Right kidney (tissue), 9 donors: Measurements from ENCODE around the gene SETSIP.
"Not testable (repeated sequence)": the region's sequence is repeated elsewhere in the genome, so short reads cannot be mapped to it uniquely, and the experiment has no call there.

Source experiments
- DNase-seq: peaks from one replicate; pipeline ENCODE4 v3.0.0-alpha.2; 2016
- long read RNA-seq, 8 donors: transcript quantifications; one replicate each; lab custom pipeline, GENCODE V29; 2026

The SETSIP gene, protein sequence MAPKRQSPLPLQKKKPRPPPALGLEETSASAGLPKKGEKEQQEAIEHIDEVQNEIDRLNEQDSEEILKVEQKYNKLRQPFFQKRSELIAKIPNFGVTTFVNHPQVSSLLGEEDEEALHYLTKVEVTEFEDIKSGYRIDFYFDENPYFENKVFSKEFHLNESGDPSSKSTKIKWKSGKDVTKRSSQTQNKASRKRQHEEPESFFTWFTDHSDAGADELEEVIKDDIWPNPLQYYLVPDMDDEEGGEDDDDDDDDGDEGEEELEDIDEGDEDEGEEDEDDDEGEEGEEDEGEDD
- long read RNA-seq, donor 1, partial matches to known transcripts, result 0 of 2 reads
- long read RNA-seq, donor 1, other reads (novel, unspliced or antisense), result 0 of 2 reads
- long read RNA-seq, donor 2, result 0 reads
- long read RNA-seq, donor 3, result 0 reads
- long read RNA-seq, donor 4, result 0 reads
- long read RNA-seq, donor 5, result 0 reads
- long read RNA-seq, donor 6, result 0 reads
- long read RNA-seq, donor 7, result 0 reads
- long read RNA-seq, donor 8, result 0 reads

DNA sequence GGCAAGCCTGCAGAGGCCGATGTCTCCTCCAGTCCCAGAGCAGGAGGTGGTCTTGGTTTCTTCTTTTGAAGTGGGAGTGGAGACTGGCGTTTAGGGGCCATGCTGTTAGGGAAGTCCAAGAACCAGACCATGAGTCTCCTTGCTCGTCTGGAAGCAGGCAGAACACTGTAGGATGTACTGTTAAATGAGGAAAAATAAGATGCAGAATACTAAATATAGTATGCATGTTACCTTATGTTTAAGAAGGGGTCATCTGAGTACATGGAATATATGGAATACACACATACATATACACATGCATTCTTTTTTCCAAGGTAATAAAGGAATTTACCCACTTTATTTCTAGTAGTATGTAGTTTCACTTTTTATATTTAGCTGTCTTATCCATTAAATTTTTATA lies at the start of gene SETSIP:
Gene SETSIP (minus strand): TSS at position 101 of the 400 bp plus-strand sequence. CDS start 0 bp downstream, at position 101.
- no peak for DNase-seq

DNA sequence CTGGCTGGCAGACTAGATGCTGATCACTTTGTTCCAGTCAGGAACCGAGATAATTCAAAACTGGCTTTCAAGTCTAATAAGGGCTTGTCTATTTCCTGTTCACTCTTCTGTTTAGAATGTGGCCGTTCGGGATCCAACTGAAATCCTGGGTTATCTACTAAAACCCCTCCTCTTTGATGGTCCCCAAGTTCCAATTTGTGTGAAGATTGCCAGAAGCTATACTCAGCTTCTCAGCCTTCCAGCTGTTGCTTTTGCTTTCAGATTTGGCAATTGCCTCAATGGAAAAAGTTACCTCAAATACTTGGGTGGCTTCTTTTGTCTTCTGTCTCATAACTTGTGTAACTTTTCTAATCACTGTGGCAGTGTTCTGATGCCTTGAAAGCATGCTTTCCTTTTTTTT lies 48.7 kb upstream of the SETSIP start:
- no peak for DNase-seq

DNA sequence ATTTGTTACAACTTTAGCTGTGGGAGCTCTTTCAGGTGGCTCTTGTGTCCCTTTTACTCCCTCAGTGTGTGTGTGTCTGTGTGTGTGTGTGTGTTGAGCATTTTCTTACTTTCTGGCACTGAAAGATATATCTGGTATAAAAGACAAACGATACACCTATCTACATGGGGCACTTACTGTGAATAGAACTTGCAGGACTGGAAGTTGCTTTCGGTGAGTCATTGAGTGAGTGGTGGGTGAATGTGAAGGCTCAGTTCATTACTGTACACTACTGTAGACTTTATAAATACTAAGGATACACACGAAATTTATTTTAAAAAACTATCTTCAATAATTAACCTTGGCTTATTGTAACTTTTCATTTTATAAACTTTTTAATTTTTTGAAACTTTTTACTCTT lies 43.6 kb upstream of the SETSIP start:
- DNase-seq, result no peak

DNA sequence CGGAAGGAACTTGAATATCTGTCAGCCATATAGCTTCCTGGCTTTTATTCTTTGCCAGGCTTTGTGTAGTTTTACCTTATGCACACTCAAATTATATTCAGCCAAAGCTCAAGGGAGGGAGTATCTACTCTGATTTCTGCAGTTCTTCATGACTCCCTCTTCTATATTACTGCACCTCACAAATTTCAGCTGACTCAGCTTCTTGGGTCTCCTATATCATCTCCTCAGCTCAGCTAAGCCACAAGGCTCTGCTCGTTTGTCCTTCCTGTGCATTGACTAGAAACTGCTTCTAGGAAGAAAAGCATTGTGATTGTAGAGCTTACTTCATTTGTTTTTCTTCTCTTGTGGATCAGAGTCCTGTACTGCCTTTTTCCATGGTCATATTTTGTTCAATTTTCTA lies 42.3 kb upstream of the SETSIP start:
- no peak for DNase-seq

DNA sequence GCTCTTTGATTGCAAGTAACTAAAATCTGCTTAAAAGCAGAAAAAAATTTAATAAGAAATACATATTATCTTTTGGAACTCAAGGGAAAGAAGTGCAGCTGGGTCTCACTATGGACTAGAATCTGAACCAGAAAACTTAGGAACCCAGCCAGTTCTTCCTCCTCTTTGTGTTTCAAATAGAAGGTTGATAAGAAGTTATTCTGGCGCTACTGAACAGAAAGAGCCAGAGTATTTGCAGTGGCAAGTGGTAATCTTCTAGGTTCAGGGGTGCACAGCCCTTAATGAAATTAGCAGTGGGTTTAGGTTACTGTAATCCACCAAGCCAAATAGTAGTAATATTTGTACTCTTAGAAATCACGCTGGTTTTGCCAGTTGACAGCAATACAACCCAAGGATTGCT lies 33.4 kb upstream of the SETSIP start:
- no peak for DNase-seq

DNA sequence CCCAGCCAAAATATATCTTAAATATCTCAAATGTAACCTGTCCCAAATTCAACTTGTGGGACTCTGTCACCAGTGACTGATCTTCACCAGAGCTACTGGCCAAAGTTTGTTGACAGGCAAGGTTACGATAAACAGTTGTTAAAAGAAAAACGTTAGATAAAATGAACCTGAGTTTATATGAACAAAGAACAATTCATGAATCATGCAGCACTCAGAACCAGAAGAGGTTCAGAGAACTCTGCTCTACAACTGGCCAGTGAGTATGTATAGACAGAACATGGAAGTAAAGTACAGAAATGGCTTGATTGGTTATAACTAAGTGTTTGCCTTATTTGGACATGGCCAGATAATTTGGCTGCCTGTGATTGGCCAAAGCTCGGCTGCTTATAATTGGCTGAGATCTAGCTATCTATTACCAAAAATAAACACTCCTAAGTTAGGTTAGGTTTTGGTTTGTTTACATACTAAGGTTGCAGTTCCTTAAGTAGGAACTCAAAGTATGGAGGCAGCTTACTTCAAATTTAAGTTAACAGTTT lies 30.4 kb upstream of the SETSIP start:
- DNase-seq, result no peak

DNA sequence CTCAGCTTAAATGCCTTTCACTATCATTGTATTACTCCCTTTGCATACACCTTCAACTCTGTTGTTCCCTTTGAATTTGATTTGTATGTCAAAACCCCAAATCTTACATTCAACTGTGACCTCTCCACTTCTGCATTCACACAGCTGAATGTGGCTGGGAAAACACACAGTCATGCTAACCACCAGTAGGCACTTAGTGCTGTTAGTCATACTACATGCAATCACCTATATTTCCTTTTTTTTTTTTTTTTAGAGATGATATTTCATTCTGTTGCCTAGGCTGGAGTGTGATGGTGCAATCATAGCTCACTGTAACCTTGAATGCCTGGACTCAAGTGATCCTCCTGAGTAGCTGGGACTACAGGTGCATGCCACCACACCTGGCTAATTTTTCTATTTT lies 21.1 kb upstream of the SETSIP start:
- DNase-seq, result no peak

DNA sequence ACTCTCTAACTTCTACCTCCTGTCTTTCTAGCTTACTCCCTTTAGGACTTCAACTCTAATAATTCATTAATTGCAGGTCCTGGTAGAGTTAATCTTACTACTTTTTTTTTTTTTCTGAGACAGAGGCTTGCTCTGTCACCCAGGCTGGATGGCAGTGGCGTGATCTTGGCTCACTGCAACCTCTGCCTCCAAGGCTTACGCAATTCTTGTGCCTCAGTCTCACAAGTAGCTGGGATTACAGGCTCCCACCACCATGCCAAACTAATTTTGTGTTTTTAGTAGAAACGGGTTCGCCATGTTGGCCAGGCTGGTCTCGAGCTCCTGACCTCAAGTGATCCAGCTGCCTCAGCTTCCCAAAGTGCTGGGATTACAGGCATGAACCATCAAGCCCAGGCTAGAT lies 20.7 kb upstream of the SETSIP start:
- no peak for DNase-seq

DNA sequence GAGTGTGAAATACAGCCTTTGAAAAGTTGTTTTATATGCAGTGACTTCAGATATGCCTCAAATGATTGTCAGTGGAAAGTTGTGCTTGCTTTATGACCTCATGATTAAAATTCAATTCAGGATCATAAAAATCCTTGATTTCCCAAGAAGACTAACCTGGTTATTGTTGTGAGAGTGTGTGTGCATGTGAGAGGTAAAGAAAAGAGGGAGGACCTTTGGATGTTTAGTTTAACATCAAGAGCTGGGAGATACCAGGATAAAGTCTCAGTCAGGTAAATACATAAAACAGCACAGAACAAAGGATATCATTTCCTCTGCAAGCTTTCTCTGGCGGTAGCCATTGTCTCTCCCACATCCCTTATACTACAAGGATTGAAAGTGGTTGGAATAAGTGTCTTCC lies 19.4 kb upstream of the SETSIP start:
- DNase-seq, result no peak

DNA sequence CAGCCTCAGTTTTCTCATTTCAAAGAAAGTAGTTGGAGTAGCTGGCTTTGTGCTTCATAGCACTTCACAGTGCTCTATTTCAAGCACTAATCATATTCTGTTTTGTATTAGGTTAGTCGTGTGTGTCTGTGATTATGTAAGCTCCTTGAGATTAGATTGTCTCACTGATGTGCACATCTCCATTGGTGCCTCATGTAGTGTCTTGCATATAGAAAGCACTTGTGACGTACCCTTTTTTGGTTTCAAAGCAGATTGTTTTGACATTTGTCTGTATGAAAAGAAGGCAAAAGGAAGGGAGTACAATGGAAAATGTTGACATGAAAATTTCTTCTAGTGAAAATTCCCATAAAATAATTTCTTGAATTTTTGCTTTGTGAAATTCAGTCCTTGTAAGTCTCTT lies 18.9 kb upstream of the SETSIP start:
- DNase-seq, result no peak

DNA sequence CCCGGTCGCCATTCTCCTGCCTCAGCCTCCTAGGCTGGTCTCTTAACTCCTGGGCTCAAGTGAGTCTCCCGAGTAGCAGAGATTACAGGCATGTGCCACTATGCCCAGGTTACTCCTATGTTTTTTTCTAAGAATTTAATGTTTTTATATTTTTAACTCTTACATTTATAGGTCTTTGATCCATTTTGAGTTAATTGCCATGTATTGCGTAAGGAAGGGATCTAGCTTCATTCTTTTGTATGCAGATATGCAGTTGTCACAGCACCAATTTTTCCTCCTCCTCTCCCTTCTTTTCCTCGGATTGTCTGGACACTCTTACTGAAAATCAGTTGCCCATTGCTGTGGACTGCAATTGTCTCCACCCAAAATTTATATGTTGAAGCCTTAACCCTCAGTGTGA lies 16.4 kb upstream of the SETSIP start:
- DNase-seq, result no peak

DNA sequence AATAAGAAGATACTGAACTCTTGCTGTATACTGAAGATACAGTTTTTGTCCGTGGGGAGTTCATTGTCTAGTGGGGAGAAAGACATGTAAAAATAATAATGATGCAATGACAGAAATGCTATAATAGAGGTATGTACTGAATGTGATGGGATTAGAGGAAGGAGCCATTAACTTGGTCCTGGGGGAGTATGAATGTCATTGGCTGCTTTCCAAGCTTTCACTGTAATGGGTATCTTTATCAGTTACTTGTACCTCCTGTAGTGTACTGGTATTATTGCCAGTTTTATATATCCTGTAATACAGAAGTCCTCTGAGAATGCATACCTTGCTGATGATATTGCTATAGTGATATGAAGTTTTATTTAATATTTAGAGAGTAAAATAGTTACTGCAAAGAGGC lies 12.3 kb upstream of the SETSIP start:
- no peak for DNase-seq

DNA sequence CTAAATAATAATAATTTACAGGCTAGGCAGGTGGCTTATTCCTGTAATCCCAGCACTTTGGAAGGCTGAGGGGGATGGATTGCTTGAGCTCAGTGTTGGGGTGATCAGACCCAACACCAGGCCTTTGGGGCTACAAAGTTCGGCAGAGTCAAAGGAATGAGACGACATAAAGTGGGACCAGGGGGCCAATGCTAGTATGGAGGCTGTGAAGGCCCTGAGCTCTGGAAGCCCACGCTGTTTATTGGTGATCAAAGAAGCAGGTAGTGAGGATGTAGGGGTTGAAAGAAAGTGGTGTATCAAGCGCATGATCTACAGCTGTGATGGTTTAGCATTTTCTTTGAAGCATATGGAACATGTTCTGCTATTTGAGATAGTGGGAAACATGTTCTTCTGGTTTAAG lies 10.5 kb upstream of the SETSIP start:
- no peak for DNase-seq

DNA sequence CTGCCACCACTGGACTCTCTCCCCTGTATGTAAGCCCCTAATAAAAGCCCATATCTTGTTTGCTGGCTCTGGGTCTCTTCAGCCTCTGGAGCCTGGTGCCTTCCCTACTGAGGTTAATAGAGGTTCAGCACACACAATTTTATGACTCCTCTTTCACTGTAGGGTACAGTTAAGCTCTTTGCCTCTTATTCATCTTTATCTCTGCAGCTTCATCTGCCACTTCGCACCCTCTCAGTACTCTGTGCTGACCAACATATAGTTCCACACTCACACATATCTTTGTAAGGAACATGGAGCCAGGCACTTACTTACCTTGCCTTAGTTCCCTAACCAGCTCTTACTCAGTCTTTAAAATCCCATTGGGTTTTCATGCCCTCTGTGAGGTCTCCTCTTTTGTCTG lies 9.4 kb upstream of the SETSIP start:
- DNase-seq, result no peak

DNA sequence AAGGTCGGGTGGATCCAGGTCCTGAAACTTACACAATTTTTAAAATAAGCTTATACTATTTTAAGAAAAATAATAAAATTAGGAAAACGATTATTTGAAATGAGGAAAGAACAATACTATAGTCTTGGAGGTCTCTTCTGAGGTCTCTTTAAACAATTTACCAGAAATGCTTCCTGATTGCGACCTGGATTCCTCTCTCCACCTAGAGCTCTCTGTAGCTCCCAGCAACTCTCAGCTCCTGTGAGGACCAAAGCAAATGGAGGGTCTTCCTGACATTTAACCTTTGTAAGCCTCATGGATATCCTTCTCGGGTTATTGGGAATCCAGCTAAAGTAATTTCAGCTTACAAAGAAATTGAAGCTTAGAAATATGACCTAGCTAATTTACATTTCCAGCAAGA lies 5.8 kb upstream of the SETSIP start:
- no peak for DNase-seq

DNA sequence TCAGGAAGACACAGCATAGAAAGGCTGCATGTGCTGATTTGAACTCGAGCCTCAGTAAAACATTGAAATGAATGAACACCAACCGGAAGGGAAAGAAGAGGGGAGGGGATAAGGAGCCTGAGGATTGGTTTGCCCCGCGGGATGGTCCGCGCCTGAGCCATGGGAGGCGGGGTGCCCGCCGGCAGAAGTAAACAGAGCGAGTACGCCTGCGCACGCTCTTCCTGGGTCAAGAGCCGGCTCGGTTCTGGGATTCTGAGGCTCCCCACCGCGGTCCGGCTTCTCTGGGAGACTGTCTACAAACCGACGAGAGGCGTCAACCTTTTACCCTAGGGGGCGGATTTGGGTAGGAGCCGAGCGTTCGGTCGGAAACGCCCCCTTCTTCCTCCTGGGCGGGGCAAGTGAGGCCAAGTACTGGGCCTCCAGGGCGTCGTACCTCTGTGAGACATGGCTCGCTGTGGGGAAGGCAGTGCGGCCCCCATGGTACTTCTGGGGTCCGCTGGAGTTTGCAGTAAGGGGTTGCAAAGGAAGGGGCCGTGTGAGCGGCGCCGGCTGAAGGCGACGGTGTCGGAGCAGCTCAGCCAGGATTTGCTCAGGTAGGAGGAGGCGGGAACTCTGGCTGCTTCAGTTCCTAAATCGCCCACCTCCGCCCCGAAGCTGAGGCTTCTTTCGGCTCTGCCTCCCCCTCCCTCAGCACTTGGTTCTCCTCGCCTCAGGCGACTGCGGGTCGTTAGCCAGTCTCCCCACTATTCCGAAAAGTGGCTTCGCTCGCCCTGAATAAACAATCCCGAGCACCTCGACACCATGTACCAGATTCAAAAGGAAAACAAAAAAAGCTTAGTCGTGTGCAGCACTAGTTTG lies 5.1 kb upstream of the SETSIP start, which contains the start of gene BTBD8:
Gene BTBD8 (plus strand): TSS at position 218 of the 858 bp plus-strand sequence. CDS start 227 bp downstream, at position 445.
- peak; percentile 94 for DNase-seq

DNA sequence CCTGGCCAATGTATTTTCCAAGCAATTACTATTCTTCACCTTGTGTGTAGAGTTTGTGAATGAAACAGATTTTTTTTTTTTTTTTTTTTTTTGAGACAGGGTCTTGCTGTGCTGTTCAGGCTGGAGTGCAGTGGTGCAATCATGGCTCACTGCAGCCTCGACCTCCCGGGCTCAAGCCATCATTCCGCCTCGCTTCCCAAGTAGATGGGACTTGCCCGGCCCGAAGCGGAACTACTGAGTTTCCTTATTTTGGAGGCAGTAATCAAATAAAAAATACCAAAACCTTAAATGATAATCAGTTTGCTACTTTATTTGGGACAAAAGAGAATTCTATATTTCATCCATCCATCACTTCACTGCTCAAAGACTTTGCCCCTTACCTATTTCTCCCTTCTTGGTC lies 4.2 kb upstream of the SETSIP start:
- DNase-seq, result no peak

DNA sequence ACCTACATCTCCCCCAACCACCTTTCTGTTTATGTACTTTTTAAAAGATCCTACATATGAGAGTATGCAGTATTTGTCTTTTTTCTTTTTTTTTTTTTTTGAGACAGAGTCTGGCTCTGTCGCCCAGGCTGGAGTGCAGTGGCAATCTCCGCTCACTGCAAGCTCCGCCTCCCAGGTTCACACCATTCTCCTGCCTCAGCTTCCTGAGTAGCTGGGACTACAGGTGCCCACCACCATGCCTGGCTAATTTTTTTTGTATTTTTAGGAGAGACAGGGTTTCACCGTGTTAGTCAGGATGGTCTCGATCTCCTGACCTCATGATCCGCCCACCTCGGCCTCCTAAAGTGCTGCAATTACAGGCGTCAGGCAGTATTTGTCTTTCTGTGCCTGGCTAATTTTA lies 2.9 kb upstream of the SETSIP start:
- not testable (repeated sequence) for DNase-seq

DNA sequence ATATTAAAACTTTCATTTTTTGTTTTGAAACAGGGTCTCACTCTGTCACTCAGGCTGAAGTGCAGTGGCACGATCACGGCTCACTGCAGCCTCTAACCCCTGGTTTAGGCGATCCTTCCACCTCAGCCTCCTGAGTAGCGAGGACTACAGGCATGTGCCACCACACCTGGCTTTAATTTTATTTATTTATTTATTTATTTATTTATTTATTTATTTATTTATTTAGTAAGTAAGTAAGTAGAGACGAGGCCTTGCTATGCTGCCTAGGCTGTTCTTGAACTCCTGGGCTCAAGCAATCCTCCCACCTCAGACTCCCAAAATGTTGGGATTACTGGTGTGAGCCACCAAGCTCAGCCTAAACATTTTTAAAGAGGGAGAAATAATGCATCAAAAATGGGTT lies 1.2 kb upstream of the SETSIP start:
- no peak for DNase-seq

DNA sequence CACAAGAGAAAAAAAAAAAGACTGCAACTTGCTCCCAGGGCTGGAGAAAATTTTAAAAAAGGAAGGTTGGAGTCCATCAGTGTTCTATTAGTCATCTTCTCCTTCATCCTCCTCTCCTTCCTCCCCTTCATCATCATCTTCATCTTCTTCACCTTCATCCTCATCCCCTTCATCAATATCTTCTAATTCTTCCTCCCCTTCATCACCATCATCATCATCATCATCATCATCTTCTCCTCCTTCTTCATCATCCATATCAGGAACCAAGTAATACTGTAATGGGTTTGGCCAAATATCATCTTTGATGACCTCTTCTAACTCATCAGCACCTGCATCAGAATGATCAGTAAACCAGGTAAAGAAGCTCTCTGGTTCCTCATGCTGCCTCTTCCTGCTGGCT lies 765 bp downstream of the SETSIP start:
- not testable (repeated sequence) for DNase-seq

DNA sequence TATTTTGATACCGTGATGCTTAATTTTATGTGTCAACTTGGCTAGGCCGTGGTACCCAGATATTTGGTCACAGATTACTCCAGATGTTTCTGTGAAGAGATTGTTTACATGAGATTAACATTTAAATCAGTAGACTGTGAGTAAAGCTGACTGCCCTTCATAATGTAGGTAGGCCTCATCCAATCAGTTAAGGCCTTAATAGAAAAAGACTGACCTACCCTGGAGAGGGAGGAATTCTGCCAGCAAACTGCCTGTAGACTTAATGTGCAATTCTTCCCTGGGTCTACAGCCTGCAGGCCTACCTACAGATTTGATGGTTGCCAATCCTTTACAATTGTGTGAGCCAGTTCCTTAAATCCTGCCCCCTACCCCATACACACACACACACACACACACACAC lies 4.3 kb downstream of the SETSIP start:
- DNase-seq, result no peak

DNA sequence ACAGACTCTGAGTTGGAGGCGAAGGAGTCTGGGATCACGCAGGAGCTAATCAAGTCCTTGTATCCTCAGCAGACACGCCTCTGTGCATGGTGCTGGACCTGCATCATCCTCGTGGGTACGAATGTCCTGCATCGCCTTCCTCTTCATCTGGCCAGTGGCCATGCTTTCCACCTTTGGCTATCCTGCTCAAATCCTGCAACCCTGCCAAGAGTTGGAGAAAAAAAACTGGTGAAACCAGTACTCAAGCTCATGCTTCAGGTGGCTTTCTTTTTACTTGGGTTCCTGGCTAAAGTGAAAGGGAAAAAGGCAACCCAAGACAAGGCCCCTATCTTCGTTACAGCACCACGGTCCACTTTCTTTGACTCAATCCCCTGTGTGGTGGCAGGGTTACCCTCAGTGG lies 8.9 kb downstream of the SETSIP start:
- DNase-seq, result no peak

DNA sequence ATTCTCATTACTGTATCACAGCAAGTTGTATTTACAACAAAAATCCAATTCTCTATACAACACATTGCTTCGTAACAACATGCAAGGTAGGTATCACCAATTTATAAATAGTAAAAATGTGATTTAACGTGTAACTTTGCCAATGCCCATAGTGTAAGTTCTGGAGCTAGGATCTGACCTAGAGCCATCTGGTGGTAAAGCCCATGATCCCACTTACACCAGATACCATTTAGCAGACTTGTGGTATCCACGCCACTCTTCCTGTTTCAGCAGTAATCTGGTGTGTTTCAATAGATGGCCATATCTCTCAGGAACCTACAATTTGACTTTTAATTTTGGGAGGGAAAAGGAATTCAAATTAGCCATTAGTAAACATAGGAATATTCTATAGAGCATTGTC lies 10.2 kb downstream of the SETSIP start:
- no peak for DNase-seq
